Suprapubic skin (tissue), 2 donors: ENCODE data around the gene EBI3.

Experiments
- EP300 ChIP-seq: sonication (generic); formaldehyde crosslinking; IDR thresholded peaks from one replicate; pipeline ENCODE4 v1.6.1; 2017; ENCODE audit warnings: antibody characterized with exemption
- POLR2A ChIP-seq, 2 donors: fragments of 450-650 bp; IDR thresholded peaks; one replicate each; pipeline ENCODE4 v1.6.1; 2017; ENCODE audit warnings: antibody characterized with exemption in 2 of 2, mild to moderate bottlenecking in 2 of 2, moderate library complexity in 2 of 2

DNA sequence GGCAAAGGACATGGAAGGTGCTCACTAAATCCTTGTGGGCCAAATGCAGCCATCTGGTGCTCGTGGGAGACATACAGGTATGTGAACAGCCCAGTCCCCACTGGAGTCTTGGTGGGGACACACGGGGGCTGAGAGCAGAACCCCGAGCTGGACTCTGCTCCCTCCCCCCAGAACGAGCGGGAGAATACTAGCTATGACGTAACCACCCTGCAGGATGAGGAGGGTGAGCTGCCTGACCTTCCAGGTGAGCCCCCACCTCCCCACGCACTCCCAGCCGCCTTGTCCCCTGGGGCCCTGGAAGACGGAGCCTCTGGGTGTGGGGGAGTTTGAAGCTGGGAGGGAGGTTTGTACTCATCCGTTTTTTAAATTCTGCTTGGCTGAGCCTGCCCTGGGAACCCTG lies 13.5 kb upstream of the EBI3 start:
- TF ChIP-seq POLR2A (IDR thresholded peaks at IDR 0.05) = no peak
- no peak for TF ChIP-seq EP300
